ENCODE results near the gene SPATS2L. TPM values are rescaled to one million over a fixed set of nuclear protein-coding genes. Genes with fewer than 3 reads are reported as not detected.

The SPATS2L gene
- total RNA-seq, 1 experiment from 2014 or later = 47.3 TPM

DNA sequence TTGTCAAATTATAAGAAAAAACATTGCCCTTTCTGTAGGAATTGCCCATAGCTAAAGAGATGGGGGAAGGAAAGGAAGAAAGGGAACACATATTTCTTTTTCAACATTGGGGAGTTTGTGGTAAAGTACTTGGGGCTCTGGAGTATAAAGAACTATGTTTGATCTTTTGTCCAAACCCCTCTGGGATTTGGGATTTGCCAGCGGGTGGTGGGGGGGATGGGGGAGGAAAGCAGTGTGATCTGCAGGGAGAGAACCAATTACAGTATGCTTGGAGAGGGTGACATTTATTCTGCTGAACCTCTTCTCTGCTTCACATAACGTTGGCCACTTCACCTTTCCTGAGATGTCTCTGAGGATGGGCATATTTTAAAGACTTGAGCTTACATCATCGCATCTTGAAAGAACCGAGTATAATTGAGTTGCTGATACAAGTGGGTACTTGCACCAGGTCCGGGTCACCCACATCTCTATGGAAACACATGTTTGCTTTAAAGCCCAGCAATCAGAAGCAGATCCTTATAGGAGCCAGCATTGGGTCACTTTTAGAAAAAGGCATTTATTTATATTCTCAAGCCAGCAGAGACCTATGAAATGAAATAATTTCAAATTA is 73.1 kb downstream of the SPATS2L start:
- Histone ChIP-seq H3K56ac (ENCODE audit: insufficient read length, low read depth, low read length) (no peak overlapping the region), H2BK5ac (ENCODE audit: insufficient read length, low read length) (no peak overlapping the region), H3K4ac (ENCODE audit: low read depth, low read length) (no peak overlapping the region), H2BK120ac (ENCODE audit: low read depth, low read length, poor library complexity, severe bottlenecking) (no peak overlapping the region), H3K9ac (ENCODE audit: extremely low read depth, insufficient read length, low read length) (no peak overlapping the region), H3K23ac (ENCODE audit: insufficient read length, low read depth, low read length) (no peak overlapping the region), H3K23me2 (ENCODE audit: insufficient read length, low read depth, low read length, poor library complexity, severe bottlenecking) (no peaks in the 10 kb centered on the region), H3K27ac (ENCODE audit: insufficient read length, low read depth, low read length) (peak overlapping the region; percentile 61), H3K4me1 (ENCODE audit: insufficient read depth, low read length) (peaks cover 28% of the 10 kb centered on the region), H4K20me1 (ENCODE audit: control insufficient read depth, insufficient read depth, insufficient read length) (no peaks in the 10 kb centered on the region), H2BK12ac (ENCODE audit: insufficient read length, low read depth, low read length) (no peak overlapping the region), H4K91ac (ENCODE audit: insufficient read length, low read depth, low read length) (no peak overlapping the region), H2BK15ac (ENCODE audit: low read depth, low read length) (no peak overlapping the region), H3K14ac (ENCODE audit: insufficient read depth, low read length) (no peak overlapping the region), H4K5ac (ENCODE audit: insufficient read length, low read depth, low read length) (no peak overlapping the region), H3K9me3 (ENCODE audit: control insufficient read depth, low read depth, low read length) (no peaks in the 10 kb centered on the region), H2BK20ac (ENCODE audit: low read depth, low read length, poor library complexity, severe bottlenecking) (no peak overlapping the region), H3T11ph (ENCODE audit: low read length) (no peak overlapping the region), H2AFZ (ENCODE audit: low read length) (no peak overlapping the region), H3K27me3 (ENCODE audit: insufficient read depth, low read length) (no peaks in the 10 kb centered on the region), H3K4me2 (ENCODE audit: insufficient read depth, insufficient read length, low read length) (peak overlapping the region; percentile 8), H4K8ac (replicated peaks; ENCODE audit: insufficient read length, low read depth, low read length) (no peak overlapping the region), H3K18ac (ENCODE audit: insufficient read length, low read depth, low read length) (no peak overlapping the region), H2AK5ac (ENCODE audit: insufficient read length, low read length) (no peak overlapping the region), H3K79me2 (ENCODE audit: insufficient read depth, low read length) (peaks cover 11% of the 10 kb centered on the region; the same call in 1 of the 2 replicates), H3K79me1 (ENCODE audit: insufficient read depth, low read depth, low read length, poor library complexity, severe bottlenecking) (no peaks in the 10 kb centered on the region)
- no peaks in the 10 kb centered on the region for H3K27me3 Mint-ChIP-seq (ENCODE audit: low read depth)
- no peak for DNase-seq
- no CpG with 5 or more reads among the region's 5 CpGs for whole genome bisulfite sequencing (ENCODE audit: extremely low coverage, insufficient read length, low lambda C conversion rate)
- no peaks in the 10 kb centered on the region for H3K9me3 Mint-ChIP-seq
- H3K4me3 Mint-ChIP-seq = peak overlapping the region; percentile 6 to 41; a peak in 3 of 5 replicates
- TF ChIP-seq CTCF (conservative IDR thresholded peaks at IDR 0.05) = no peak
- no peaks in the 10 kb centered on the region; a peak in 1 of 7 replicates for H3K36me3 Mint-ChIP-seq (ENCODE audit: insufficient read depth in 1 of 3, low read depth in 3 of 3)
- H3K27ac Mint-ChIP-seq = peak overlapping the region; percentile 1 to 60 (median 58); a peak in 5 of 7 replicates
- H3K4me1 Mint-ChIP-seq = peaks cover 74 to 75% of the 10 kb centered on the region in 2 experiments
